Measurements from ENCODE around the gene FBXL14. TPM values are rescaled to one million over a fixed set of nuclear protein-coding genes. Genes with fewer than 3 reads are reported as not detected.

The FBXL14 gene
- total and polyA plus RNA-seq, 9 of the 15 experiments (the other 6 are each of a cell fraction or from before 2014, with no cell fraction given), result 0.13 to 9.8 (median 3.3) TPM

DNA sequence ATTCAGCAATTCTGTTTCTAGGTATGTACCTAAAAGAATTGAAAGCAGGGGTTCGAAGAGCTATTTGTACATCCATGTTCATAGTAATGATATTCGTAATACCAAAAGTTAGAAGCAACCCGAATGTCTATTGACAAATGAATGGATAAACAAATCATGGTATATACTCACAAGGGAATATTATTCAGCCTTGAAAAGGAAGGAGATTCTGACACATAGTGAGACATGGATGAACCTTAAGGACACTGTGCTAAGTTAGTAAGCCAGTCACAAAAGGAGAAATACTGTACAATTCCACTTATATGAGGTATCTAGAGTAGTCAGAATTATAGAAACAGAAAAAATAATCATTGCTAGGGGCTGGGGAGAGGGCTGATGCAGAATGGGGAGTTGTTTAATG is 4.4 kb upstream of the FBXL14 start:
- intact Hi-C loops (cut with micrococcal nuclease), result no loop called here
- ChIA-PET CTCF (ENCODE audit: low intra/inter-chr PET ratio) (no interaction called here), POLR2A (no interaction called here)
- H3K9ac ChIP-seq (ENCODE audit: insufficient read depth in 1 of 2, low read depth in 2 of 2, low read length in 2 of 2), result no peak overlapping the region
- in situ Hi-C loops (cut with MboI), result loop anchor here (25.0 kb wide), 2 partner anchors 311 to 1036 kb away; no protein-coding TSS in a partner anchor
- H3K9me1 ChIP-seq (ENCODE audit: control insufficient read depth, insufficient read depth, low read length), result no peaks in the 10 kb centered on the region
- no peaks in the 10 kb centered on the region for H4K20me1 ChIP-seq (replicated peaks; ENCODE audit: control insufficient read depth, insufficient read depth, low read length)
- DNase-seq (ENCODE audit: extremely low read depth in 1 of 4, low spot score in 3 of 4), result no peak
- BruUV-seq (replicated peaks), result no TSS peak
- TF ChIP-seq, protein P1, sequence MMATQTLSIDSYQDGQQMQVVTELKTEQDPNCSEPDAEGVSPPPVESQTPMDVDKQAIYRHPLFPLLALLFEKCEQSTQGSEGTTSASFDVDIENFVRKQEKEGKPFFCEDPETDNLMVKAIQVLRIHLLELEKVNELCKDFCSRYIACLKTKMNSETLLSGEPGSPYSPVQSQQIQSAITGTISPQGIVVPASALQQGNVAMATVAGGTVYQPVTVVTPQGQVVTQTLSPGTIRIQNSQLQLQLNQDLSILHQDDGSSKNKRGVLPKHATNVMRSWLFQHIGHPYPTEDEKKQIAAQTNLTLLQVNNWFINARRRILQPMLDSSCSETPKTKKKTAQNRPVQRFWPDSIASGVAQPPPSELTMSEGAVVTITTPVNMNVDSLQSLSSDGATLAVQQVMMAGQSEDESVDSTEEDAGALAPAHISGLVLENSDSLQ (IDR thresholded peaks at IDR 0.05), result no peak
- TF ChIP-seq RAD21 (CRISPR knock-in tag; conservative IDR thresholded peaks at IDR 0.05 in 1 of 2, IDR thresholded peaks at IDR 0.05 in 1 of 2), result no peak
- no peak for TF ChIP-seq CHD2 (IDR thresholded peaks at IDR 0.05; ENCODE audit: low read depth, low read length)
- TF ChIP-seq CEBPB (tag; IDR thresholded peaks at IDR 0.05), result no peak
- TF ChIP-seq ZNF146 (CRISPR knock-in tag; IDR thresholded peaks at IDR 0.05; ENCODE audit: unreplicated experiment), result peak; percentile 61
- TF ChIP-seq RBM25 (IDR thresholded peaks at IDR 0.05; ENCODE audit: low read depth, low read length, severe bottlenecking), result peak; percentile 7
- no peak for TF ChIP-seq STAG1 (CRISPR knock-in tag; IDR thresholded peaks at IDR 0.05; ENCODE audit: borderline replicate concordance)
- TF ChIP-seq, protein P2, sequence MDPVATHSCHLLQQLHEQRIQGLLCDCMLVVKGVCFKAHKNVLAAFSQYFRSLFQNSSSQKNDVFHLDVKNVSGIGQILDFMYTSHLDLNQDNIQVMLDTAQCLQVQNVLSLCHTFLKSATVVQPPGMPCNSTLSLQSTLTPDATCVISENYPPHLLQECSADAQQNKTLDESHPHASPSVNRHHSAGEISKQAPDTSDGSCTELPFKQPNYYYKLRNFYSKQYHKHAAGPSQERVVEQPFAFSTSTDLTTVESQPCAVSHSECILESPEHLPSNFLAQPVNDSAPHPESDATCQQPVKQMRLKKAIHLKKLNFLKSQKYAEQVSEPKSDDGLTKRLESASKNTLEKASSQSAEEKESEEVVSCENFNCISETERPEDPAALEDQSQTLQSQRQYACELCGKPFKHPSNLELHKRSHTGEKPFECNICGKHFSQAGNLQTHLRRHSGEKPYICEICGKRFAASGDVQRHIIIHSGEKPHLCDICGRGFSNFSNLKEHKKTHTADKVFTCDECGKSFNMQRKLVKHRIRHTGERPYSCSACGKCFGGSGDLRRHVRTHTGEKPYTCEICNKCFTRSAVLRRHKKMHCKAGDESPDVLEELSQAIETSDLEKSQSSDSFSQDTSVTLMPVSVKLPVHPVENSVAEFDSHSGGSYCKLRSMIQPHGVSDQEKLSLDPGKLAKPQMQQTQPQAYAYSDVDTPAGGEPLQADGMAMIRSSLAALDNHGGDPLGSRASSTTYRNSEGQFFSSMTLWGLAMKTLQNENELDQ (CRISPR knock-in tag; IDR thresholded peaks at IDR 0.05; ENCODE audit: borderline replicate concordance), result no peak
- no peak for TF ChIP-seq SAFB2 (IDR thresholded peaks at IDR 0.05; ENCODE audit: borderline replicate concordance, low read depth, low read length, severe bottlenecking)
- TF ChIP-seq, protein P3, sequence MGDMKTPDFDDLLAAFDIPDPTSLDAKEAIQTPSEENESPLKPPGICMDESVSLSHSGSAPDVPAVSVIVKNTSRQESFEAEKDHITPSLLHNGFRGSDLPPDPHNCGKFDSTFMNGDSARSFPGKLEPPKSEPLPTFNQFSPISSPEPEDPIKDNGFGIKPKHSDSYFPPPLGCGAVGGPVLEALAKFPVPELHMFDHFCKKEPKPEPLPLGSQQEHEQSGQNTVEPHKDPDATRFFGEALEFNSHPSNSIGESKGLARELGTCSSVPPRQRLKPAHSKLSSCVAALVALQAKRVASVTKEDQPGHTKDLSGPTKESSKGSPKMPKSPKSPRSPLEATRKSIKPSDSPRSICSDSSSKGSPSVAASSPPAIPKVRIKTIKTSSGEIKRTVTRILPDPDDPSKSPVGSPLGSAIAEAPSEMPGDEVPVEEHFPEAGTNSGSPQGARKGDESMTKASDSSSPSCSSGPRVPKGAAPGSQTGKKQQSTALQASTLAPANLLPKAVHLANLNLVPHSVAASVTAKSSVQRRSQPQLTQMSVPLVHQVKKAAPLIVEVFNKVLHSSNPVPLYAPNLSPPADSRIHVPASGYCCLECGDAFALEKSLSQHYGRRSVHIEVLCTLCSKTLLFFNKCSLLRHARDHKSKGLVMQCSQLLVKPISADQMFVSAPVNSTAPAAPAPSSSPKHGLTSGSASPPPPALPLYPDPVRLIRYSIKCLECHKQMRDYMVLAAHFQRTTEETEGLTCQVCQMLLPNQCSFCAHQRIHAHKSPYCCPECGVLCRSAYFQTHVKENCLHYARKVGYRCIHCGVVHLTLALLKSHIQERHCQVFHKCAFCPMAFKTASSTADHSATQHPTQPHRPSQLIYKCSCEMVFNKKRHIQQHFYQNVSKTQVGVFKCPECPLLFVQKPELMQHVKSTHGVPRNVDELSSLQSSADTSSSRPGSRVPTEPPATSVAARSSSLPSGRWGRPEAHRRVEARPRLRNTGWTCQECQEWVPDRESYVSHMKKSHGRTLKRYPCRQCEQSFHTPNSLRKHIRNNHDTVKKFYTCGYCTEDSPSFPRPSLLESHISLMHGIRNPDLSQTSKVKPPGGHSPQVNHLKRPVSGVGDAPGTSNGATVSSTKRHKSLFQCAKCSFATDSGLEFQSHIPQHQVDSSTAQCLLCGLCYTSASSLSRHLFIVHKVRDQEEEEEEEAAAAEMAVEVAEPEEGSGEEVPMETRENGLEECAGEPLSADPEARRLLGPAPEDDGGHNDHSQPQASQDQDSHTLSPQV (IDR thresholded peaks at IDR 0.05), result no peak
- no peak for TF ChIP-seq MED1 (CRISPR knock-in tag; IDR thresholded peaks at IDR 0.05; ENCODE audit: borderline replicate concordance)
- no peak for TF ChIP-seq ZKSCAN3 (CRISPR knock-in tag; IDR thresholded peaks at IDR 0.05)
- no peak for TF ChIP-seq DDX20 (tag; IDR thresholded peaks at IDR 0.05; ENCODE audit: low read depth)
- no peak for TF ChIP-seq NR2C2 (CRISPR knock-in tag; IDR thresholded peaks at IDR 0.05)
- TF ChIP-seq NR2C2 (tag; IDR thresholded peaks at IDR 0.05), result no peak
- no peak for FAIRE-seq
- H3K27ac ChIP-seq (ENCODE audit: extremely low read depth, low read depth, low read length), result no peak overlapping the region
- no CpG with 5 or more reads among the region's 3 CpGs for WGBS (ENCODE audit: insufficient coverage, low coverage, missing lambda C conversion rate)
- H3K27me3 ChIP-seq (ENCODE audit: control insufficient read depth in 2 of 2, insufficient read depth in 2 of 2, low read length in 2 of 2), result no peaks in the 10 kb centered on the region
- H3K9me3 ChIP-seq (replicated peaks; ENCODE audit: control insufficient read depth, insufficient read depth, low read depth, low read length), result no peaks in the 10 kb centered on the region
- H3K36me3 ChIP-seq (ENCODE audit: control insufficient read depth, insufficient read depth, low read length), result no peaks in the 10 kb centered on the region
- H3K4me2 ChIP-seq (ENCODE audit: insufficient read depth, low read length), result no peak overlapping the region
- no peak overlapping the region for H2AFZ ChIP-seq (ENCODE audit: low read depth, low read length)
- peaks cover 14 to 30% of the 10 kb centered on the region in 2 experiments; a peak in 4 of 5 replicates for H3K4me1 ChIP-seq (replicated peaks in 1 of 2; ENCODE audit: control insufficient read depth in 2 of 2, insufficient read depth in 2 of 2, low read length in 2 of 2)
- peaks cover 15% of the 10 kb centered on the region; the same call in 2 of the 3 replicates for H3K79me2 ChIP-seq (ENCODE audit: control insufficient read depth, insufficient read depth, low read length)
- ATAC-seq, result no peak
- H3K4me3 ChIP-seq, result no peak overlapping the region
